NCI-H2171 treated with DMSO at 0.1 percent for 48 hours (cell line): ENCODE results near the gene PSMD14.

Experiments used
- DNase-seq: peaks from one replicate; lab custom pipeline; 2025; lab: John Stamatoyannopoulos, UW

The PSMD14 gene

DNA sequence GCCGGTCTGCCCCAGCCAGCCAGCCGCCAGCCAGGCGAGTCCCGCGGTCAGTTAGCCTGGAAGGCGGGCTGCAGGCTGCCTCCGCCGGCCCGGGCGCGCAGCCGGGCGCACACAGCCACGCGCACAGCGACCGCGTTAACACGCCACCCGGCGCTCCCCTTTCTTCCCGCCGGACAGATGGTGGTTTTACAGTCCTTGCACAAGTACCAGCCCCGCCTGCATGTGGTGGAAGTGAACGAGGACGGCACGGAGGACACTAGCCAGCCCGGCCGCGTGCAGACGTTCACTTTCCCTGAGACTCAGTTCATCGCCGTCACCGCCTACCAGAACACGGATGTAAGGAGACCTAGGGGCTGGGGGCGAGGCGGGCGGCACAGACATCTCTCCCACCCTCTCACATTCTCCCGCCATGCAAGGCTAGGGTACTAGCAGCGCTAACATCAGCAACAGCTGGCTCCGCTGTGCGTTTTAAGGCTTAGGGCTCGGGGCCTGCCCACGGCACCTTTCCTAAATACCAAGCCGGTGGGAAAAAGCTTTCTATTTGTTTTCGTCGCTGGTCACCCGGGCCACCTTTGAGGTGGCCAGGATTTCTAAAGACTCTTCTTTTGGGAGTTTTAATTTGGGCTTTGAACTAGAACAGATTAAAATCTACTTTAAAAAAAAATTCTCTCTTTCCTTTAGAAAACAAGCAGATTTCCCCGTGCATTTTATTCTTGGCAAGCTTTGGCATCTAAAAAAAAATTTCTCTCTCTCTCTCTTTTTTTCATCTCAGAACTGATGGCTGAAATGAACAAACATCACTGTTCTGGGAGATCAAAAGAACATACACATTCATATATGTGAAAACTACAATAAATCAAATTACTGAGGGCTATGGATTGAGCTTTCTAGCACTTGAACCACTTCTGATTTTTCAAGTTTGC is 110.8 kb downstream of the PSMD14 start:
- DNase-seq = peak; percentile 33

GRCh38 chr2:161419638-161420190 is 111.5 kb downstream of the PSMD14 start:
- DNase-seq = no peak

- no peak for DNase-seq
Observed at GRCh38 chr2:161420406-161421074, 112.3 kb downstream of the PSMD14 start.

GRCh38 chr2:161421686-161422085 is 113.5 kb downstream of the PSMD14 start:
- no peak for DNase-seq

DNA sequence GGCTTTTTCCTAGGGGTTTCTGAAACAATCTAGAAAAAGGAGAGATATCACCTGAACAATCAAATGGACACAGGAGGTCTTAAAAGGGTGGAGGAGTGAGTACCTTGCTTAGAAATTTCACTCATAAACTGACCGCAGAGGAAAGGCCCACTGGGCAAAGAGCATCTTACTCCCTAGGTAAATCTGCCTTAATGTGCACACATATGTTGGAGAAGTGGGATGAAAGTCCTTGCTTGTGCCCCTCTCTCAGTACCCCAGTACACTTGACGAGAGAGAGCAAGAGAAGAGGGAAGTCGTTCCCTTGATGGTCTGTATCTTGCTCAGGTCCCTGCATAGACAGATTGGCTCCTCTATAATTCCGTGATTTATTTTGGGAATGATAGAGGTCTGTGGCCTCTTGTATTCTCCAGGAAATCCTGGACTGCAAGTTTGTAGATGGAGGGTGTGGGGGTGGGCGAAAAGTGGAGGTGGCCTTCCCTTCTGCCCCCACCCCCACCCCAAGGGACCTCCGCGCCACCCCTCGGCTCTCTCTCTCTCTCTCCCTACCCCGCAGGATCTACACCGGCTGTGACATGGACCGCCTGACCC is 114.7 kb downstream of the PSMD14 start:
- DNase-seq = no peak

GRCh38 chr2:161423421-161424393 is 115.5 kb downstream of the PSMD14 start:
- DNase-seq = no peak

DNA sequence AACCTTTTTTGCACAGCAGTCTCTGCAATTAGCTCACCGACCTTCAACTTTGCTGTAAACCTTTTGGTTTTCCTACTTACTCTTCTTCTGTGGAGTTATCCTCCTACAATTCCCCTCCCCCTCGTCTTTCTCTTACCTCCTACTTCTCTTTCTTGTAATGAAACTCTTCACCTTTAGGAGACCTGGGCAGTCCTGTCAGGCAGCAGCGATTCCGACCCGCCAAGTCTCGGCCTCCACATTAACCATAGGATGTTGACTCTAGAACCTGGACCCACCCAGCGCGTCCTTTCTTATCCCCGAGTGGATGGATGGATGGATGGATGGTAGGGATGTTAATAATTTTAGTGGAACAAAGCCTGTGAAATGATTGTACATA is 116.2 kb downstream of the PSMD14 start:
- no peak for DNase-seq

- DNase-seq = no peak
Observed at GRCh38 chr2:161424891-161425727, 116.9 kb downstream of the PSMD14 start.

DNA sequence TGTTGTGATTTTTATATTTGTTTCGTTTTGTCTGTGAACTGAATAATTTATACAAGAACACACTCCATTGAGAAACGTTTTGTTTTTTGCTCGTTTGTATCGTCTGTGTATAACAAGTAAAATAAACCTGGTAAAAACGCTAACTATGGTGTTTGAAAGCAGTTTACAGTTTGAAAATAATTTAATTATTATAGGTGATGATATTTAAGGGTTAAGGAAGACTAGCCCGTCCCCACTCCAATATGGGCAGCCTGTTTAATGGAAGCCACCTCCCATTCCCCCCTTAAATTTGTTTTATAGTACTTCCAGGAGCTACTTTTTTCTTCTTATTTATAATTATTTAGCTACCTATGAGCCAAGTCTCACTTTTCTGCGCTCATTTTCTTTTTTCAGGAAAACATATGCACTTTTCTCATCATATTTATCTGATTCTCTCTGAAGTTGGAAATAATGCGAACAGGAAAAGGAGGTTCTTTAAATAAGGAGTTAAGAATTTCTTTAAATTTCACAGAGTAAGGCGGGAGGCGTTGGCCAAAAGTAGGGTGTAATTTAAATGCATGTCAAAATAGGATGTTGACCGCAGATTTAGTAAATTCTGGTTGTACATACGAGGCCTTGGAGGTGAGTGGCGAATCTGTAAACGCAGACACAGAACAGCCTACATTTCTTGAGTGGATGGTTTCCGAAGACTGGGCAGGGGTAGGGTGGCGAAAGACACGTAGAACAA is 117.7 kb downstream of the PSMD14 start:
- no peak for DNase-seq

DNA sequence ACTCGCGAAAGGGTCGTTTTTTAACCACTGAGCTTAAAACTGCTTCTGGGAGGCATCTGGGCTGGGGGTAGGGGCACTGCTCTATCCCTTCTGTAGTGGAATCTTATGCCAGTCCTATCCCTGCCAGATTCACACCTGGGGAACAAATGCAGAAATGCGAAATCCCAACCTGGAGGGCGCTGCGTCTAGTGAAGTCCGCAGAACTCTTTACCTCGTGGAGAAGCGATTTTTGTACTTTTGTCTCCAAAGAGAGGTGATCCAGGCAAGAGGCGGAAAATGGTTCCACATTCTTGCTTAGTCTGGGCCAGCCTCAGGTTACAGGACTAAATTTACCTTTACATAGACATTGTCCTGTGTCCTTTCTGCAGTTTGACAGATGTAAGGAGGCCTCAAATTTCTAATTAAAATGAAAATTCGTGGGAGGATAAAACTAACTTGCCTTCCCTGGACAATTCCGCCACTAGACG is 118.3 kb downstream of the PSMD14 start:
- DNase-seq = no peak

- DNase-seq = no peak
Observed at GRCh38 chr2:161426922-161427663, 118.9 kb downstream of the PSMD14 start.

DNA sequence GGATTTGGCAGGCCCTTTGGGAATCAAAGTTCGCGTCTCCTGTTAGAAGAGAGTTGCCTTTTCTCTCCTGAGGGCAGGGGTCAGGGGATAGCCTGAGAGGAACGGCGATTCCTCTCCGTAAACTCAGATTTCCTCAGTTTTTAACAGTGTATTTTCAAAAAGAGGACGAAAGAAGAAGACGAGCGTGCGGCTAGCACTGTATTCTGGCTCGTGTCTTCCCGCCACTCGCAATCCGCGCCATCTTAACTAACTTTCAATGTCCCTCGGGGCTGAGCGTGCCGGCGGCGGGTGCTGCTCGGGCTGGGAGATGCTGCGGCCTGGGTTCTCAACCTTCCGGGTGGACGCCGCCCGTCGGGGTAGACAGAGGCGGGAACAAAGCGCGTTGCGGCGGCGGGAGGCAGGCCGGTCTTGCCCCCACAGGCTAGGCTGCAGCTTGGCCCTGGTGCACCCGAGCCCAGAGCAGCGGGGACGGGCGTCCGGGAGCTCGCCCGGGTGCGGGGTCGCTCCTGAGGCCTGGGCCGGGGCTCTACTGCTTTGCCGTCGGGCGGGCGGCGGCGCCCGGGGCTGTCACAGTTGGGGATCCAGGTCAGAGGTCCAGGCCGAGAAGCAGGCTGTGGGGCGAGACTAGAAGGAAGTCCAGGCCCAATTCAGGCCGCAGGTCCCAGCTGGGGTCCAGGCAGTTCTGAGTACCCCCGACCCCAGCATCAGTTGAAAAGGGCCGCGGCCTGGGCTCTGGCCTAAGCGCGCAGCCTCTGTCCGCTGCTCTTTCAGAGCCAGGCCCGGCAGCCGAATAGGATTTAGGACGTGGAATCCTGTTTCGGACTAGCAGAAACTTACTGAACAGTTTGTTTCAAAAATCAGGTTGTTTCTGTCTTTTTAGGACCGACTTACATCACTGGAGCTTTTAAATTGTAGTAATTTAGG is 119.7 kb downstream of the PSMD14 start:
- DNase-seq = no peak

GRCh38 chr2:161430386-161430785 is 122.2 kb downstream of the PSMD14 start:
- DNase-seq = no peak

GRCh38 chr2:161432107-161432506 is 123.9 kb downstream of the PSMD14 start:
- no peak for DNase-seq

- DNase-seq = no peak
Observed at GRCh38 chr2:161434118-161434517, 125.9 kb downstream of the PSMD14 start.

DNA sequence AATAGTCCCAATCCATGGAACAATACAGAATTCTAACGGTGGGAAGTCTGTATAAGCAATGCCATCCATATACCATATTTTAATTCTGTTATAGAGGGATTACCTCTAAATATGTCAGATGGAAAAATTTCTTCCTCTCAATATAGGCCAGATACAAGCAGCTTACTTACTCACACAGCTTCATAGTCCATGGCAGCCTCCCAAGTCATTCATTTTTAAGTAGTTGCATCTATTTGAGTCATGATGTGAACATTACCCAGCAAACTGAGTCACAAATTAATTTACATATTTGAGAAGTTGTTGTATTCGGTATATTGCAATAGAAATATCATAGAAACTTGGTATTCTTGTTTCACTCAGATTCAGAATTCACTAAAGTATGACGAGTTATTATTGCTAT is 128.2 kb downstream of the PSMD14 start:
- DNase-seq = no peak

DNA sequence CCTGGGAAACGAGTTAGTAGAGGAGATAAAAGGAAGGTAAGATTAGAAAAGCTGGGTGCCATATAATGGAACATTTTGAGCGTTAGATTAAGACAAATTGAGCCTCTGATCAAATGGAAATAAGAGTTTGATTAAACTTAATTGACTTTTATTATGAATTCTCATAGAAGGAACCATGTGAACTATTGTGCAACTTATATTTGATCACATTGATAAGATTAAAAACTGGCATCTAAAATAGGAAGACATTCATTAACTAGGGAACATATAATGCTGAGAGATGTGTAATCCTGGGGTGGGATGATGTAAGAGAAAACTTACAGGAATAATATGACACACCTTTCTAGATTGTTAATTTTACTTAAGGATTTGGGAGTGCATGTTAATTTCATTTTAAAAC is 130.4 kb downstream of the PSMD14 start:
- no peak for DNase-seq

DNA sequence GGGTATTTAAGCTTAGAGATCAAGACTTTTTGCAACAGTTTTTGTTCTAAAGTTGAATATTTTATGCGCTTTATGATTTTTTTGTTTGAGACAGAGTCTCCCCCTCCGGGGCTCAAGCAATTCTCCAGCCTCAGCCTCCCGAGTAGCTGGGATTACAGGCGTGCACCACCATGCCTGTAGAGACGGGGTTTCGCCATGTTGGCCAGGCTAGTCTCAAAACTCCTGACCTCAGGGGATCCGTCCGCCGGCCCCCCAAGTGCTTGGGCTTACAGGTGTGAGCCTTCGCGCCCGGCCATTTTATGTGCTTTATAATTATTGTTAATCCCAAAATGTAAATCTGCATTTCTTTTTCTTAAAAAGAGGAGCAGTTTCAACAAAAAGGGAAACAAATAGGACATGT is 136.9 kb downstream of the PSMD14 start:
- no peak for DNase-seq
